HepG2 (cell line): ENCODE results near the gene C10orf90. TPM values are rescaled to one million over a fixed set of nuclear protein-coding genes. Genes with fewer than 3 reads are reported as not detected.

Experiments used
- ATAC-seq: fragments of 200-7000 bp; cut with Tn5 transposase; 3 replicates; pipeline ENCODE4 v1.9.1; 2020; ENCODE audit warnings: mild to moderate bottlenecking, moderate library complexity
- BruUV-seq: library from RNA; stranded (reverse); fragments of 400-500 nt; replicated peaks from 2 replicates; lab custom pipeline; 2021; lab: Mats Ljungman, UMichigan
- CTCF ChIA-PET: fragments of 300-600 bp; formaldehyde crosslinking; extraction: SDS; loops from one replicate; lab custom pipeline; 2021; ENCODE audit warnings: low total read pairs, inconsistent platforms, low intra/inter-chr PET ratio; lab: Yijun Ruan, JAX
- POLR2A ChIA-PET: fragments of 350-600 bp; sonication (Branson Sonifier 250); formaldehyde crosslinking; loops from one replicate; lab custom pipeline; 2020; ENCODE audit warnings: antibody characterized with exemption, inconsistent platforms; lab: Yijun Ruan, JAX
- DNase-seq: peaks from one replicate; pipeline ENCODE4 v3.0.0-alpha.2; 2015; ENCODE audit warnings: low spot score
- FAIRE-seq: peaks from 3 replicates; lab custom pipeline; 2011; peaks lifted over from hg19 to GRCh38; lab: Jason Lieb, UNC
- H2AFZ ChIP-seq: one replicate; pipeline ENCODE4 v1.6.1; 2011; ENCODE audit warnings: low read length, inconsistent platforms
- H3K27ac ChIP-seq: fragments of 300-600 bp; 3 replicates; pipeline ENCODE4 v1.8.0; 2011; ENCODE audit warnings: mixed run types, mild to moderate bottlenecking, mixed read lengths, low read length, inconsistent platforms; ENCODE audit not compliant: insufficient read depth; ENCODE audit errors: extremely low read length
- H3K27me3 ChIP-seq, 2 experiments: fragments of 200-600 bp in 1 of 2; 2 replicates in 1 of 2; 3 replicates in 1 of 2; pipeline versions ENCODE4 v1.6.0 to v1.8.0; 2011; ENCODE audit warnings: low read length in 2 of 2, mild to moderate bottlenecking in 2 of 2, moderate library complexity in 2 of 2, inconsistent platforms in 1 of 2; ENCODE audit not compliant: insufficient read depth in 2 of 2, control insufficient read depth in 1 of 2
- H3K36me3 ChIP-seq, 2 experiments: fragments of 200-600 bp in 1 of 2; replicated peaks in 1 of 2; 2 replicates in 1 of 2; 3 replicates in 1 of 2; pipeline versions ENCODE4 v1.5.1 to v1.8.0; 2011; ENCODE audit warnings: low read length in 2 of 2, inconsistent platforms in 1 of 2; ENCODE audit not compliant: insufficient read depth in 2 of 2, control insufficient read depth in 1 of 2
- H3K4me1 ChIP-seq: 2 replicates; pipeline ENCODE4 v1.5.1; 2012; ENCODE audit warnings: low read length, inconsistent platforms; ENCODE audit not compliant: insufficient read depth
- H3K4me2 ChIP-seq: 2 replicates; pipeline ENCODE4 v1.6.0; 2011; ENCODE audit warnings: low read depth, low read length, inconsistent platforms
- H3K4me3 ChIP-seq, 3 experiments: fragments of 200-600 bp in 1 of 3; sonication (generic), shearing (Covaris generic) in 1 of 3; replicated peaks in 1 of 3; 2 replicates each; pipeline ENCODE4 v1.5.1; 2011 to 2016; ENCODE audit warnings: low read length in 3 of 3, inconsistent platforms in 2 of 3, low read depth in 2 of 3, mild to moderate bottlenecking in 2 of 3, control low read depth in 1 of 3, mixed read lengths in 1 of 3; ENCODE audit not compliant: insufficient read depth in 1 of 3
- H3K79me2 ChIP-seq: one replicate; pipeline ENCODE4 v1.6.1; 2011; ENCODE audit warnings: low read length, inconsistent platforms; ENCODE audit not compliant: insufficient read depth
- H3K9ac ChIP-seq: 2 replicates; pipeline ENCODE4 v1.6.0; 2011; ENCODE audit warnings: mild to moderate bottlenecking, low read depth, low read length, inconsistent platforms; ENCODE audit not compliant: insufficient read depth
- H3K9me3 ChIP-seq: 2 replicates; pipeline ENCODE4 v1.5.1; 2012; ENCODE audit warnings: mild to moderate bottlenecking, low read length
- H4K20me1 ChIP-seq: 2 replicates; pipeline ENCODE4 v1.6.0; 2011; ENCODE audit warnings: inconsistent platforms, mild to moderate bottlenecking, low read length, moderate library complexity; ENCODE audit not compliant: insufficient read depth
- BRD4 ChIP-seq: sonication (generic); formaldehyde crosslinking; IDR thresholded peaks from 2 replicates; pipeline ENCODE4 v1.4.0; 2020; ENCODE audit warnings: missing genetic modification reagents
- DMTF1 ChIP-seq: sonication (generic); formaldehyde crosslinking; IDR thresholded peaks from 2 replicates; pipeline ENCODE4 v1.4.0; 2020; ENCODE audit warnings: mild to moderate bottlenecking, missing genetic modification reagents
- GFI1 ChIP-seq: sonication (generic); formaldehyde crosslinking; IDR thresholded peaks from 2 replicates; pipeline ENCODE4 v1.5.0; 2020; ENCODE audit warnings: missing genetic modification reagents, mild to moderate bottlenecking, borderline replicate concordance
- REST ChIP-seq, 2 experiments: IDR thresholded peaks; 2 replicates each; pipeline ENCODE4 v1.6.1; 2011 to 2012; ENCODE audit warnings: low read length in 2 of 2, borderline replicate concordance in 1 of 2, low read depth in 1 of 2, mild to moderate bottlenecking in 1 of 2, moderate library complexity in 1 of 2
- RFXANK ChIP-seq: IDR thresholded peaks from 2 replicates; pipeline ENCODE4 v1.6.1; 2016
- SMAD9 ChIP-seq: sonication (generic); formaldehyde crosslinking; IDR thresholded peaks from 2 replicates; pipeline ENCODE4 v1.5.1; 2020; ENCODE audit warnings: mild to moderate bottlenecking, missing genetic modification reagents
- TFDP2 ChIP-seq: sonication (generic); formaldehyde crosslinking; IDR thresholded peaks from 2 replicates; pipeline ENCODE4 v1.4.0; 2020; ENCODE audit warnings: missing genetic modification reagents
- TRIM22 ChIP-seq: fragments of 450-650 bp; IDR thresholded peaks from 2 replicates; pipeline ENCODE4 v1.6.1; 2017
- ZFP1 ChIP-seq: IDR thresholded peaks from 2 replicates; pipeline ENCODE4 v1.6.1; 2016
- ZNF17 ChIP-seq: sonication (generic); formaldehyde crosslinking; IDR thresholded peaks from 2 replicates; pipeline ENCODE4 v1.5.0; 2020; ENCODE audit warnings: mild to moderate bottlenecking, missing genetic modification reagents
- ZNF512 ChIP-seq: sonication (generic); formaldehyde crosslinking; IDR thresholded peaks from 2 replicates; pipeline ENCODE4 v1.4.0; 2020; ENCODE audit warnings: mild to moderate bottlenecking, missing genetic modification reagents
- ZNF562 ChIP-seq: sonication (generic); formaldehyde crosslinking; IDR thresholded peaks from 2 replicates; pipeline ENCODE4 v1.8.0; 2022; ENCODE audit warnings: missing genetic modification reagents, borderline replicate concordance
- ZNF792 ChIP-seq: IDR thresholded peaks from 2 replicates; pipeline ENCODE4 v1.6.1; 2016
- ZSCAN9 ChIP-seq: IDR thresholded peaks from 2 replicates; pipeline ENCODE4 v1.6.1; 2016; ENCODE audit warnings: borderline replicate concordance
- WGBS: methylation state at CpG from one replicate; pipeline ENCODE4 v1.1.6; 2017; ENCODE audit warnings: low lambda C conversion rate; 5-methylcytosine and 5-hydroxymethylcytosine counted together
- in situ Hi-C: cut with HindIII; loops from 2 replicates; pipeline ENCODE4 v1.10.0; 2017; ENCODE audit warnings: low pct_unique_long_range_greater_than_20kb; ENCODE audit not compliant: extremely low pct_ligation_motif_present
- intact Hi-C: fragments of 100-400 bp; cut with micrococcal nuclease; formaldehyde crosslinking; loops from one replicate; pipeline ENCODE4 v1.10.0; 2022; ENCODE audit not compliant: unreplicated experiment
- polyA plus RNA-seq, 8 experiments: library from polyadenylated mRNA; depleted of rRNA in 3 of 8; stranded (reverse) in 7 of 8; unstranded in 1 of 8; fragments of >200 nt; fragmentation: Illumina TruSeq in 4 of 8; extraction: Trizol in 4 of 8; gene quantifications; 2 replicates each; pipeline versions ENCODE4 v1.2.1 to v1.2.3, GENCODE V29; 2011 to 2016; ENCODE audit warnings: low read depth in 4 of 8, missing spikeins in 1 of 8, mixed read lengths in 1 of 8; ENCODE audit not compliant: insufficient read depth in 1 of 8
- total RNA-seq, 5 experiments: library from RNA; depleted of rRNA; stranded (reverse); fragments of >200 nt; fragmentation: Illumina TruSeq; extraction: Trizol; gene quantifications; 2 replicates each; pipeline ENCODE4 v1.2.3, GENCODE V29; 2016; ENCODE audit warnings: low read depth in 1 of 5

Gene C10orf90
- total and polyA plus RNA-seq, 2 of the 13 experiments (the other 11 are each of a cell fraction or from before 2014, with no cell fraction given): not detected

GRCh38 chr10:126390324-126390723 lies 280.2 kb downstream of the C10orf90 start:
- in situ Hi-C loops: loop anchor here (25.0 kb wide), 1 partner anchor 403 kb away; no protein-coding TSS in a partner anchor
- Histone ChIP-seq H3K36me3 (no peaks in the 10 kb centered on the region), H2AFZ (no peak overlapping the region), H3K9me3 (no peaks in the 10 kb centered on the region), H4K20me1 (no peaks in the 10 kb centered on the region), H3K27me3 (peaks cover 0 to 26% of the 10 kb centered on the region in 2 experiments; a peak in 4 of 5 replicates), H3K79me2 (no peaks in the 10 kb centered on the region), H3K27ac (no peak overlapping the region), H3K4me2 (no peak overlapping the region), H3K9ac (no peak overlapping the region), H3K4me1 (no peaks in the 10 kb centered on the region), H3K4me3 (no peak overlapping the region)
- intact Hi-C loops: no loop called here
- TF ChIP-seq SMAD9: no peak
- no peak for TF ChIP-seq ZFP1 (CRISPR knock-in tag)
- TF ChIP-seq ZNF792: no peak
- TF ChIP-seq RFXANK (CRISPR knock-in tag): no peak
- TF ChIP-seq BRD4 (CRISPR knock-in tag): no peak
- TF ChIP-seq ZNF562 (CRISPR knock-in tag): no peak
- no peak for TF ChIP-seq TRIM22
- no peak for TF ChIP-seq TFDP2
- no peak for TF ChIP-seq REST (IDR thresholded peaks at IDR 0.05; ENCODE audit: borderline replicate concordance in 1 of 2, low read depth in 1 of 2, low read length in 2 of 2)
- no peak for TF ChIP-seq DMTF1 (CRISPR knock-in tag)
- TF ChIP-seq ZSCAN9: no peak
- no peak for TF ChIP-seq GFI1 (CRISPR knock-in tag)
- TF ChIP-seq ZNF512 (CRISPR knock-in tag): no peak
- no peak for TF ChIP-seq ZNF17
- DNase-seq (no peak), ATAC-seq (no peak), FAIRE-seq (no peak)
- 2% methylated on average over 4 of the region's 4 CpGs for WGBS
- no TSS peak for BruUV-seq
- ChIA-PET POLR2A (no interaction called here), CTCF (no interaction called here)
